ENCODE measurements around the gene WDR47. TPM values are rescaled to one million over a fixed set of nuclear protein-coding genes. Genes with fewer than 3 reads are reported as not detected.

Gene WDR47
- 9.2 and 16.6 TPM in 2 replicates for total RNA-seq (2014; rRNA removed; shearing (Covaris generic))
- polyA plus RNA-seq (2015; cell fraction: cytosol; rRNA removed): 4.1 and 5.6 TPM in 2 replicates
- polyA plus RNA-seq (2015; cell fraction: nucleus; rRNA removed): 11.4 and 12.9 TPM in 2 replicates

- peak; percentile 91 for DNase-seq (ENCODE audit: low read depth)
These were observed at the start of gene WDR47 for GRCh38 chr1:109041621-109042468. Gene WDR47, minus strand, starts transcription at chr1:109042102. Its CDS starts 18,590 bp downstream, at chr1:109023512.

GRCh38 chr1:109091078-109091838 is 49.4 kb upstream of the WDR47 start:
- peak; percentile 50 for DNase-seq (ENCODE audit: low read depth)

- peak; percentile 87 for DNase-seq (ENCODE audit: low read depth)
These were observed 48.5 kb upstream of the WDR47 start, which contains the start of gene TMEM167B for GRCh38 chr1:109090196-109091077. Gene TMEM167B, plus strand, starts transcription at chr1:109090764. Its CDS starts 109 bp downstream, at chr1:109090873.

- DNase-seq (ENCODE audit: low read depth): no peak
These were observed 47.5 kb upstream of the WDR47 start for GRCh38 chr1:109089242-109090015.

- DNase-seq (ENCODE audit: low read depth): peak; percentile 94
These were observed 42.9 kb upstream of the WDR47 start for GRCh38 chr1:109084563-109085517.

- peak; percentile 26 for DNase-seq (ENCODE audit: low read depth)
These were observed 42.0 kb upstream of the WDR47 start for GRCh38 chr1:109083923-109084322.

GRCh38 chr1:109083501-109083900 is 41.6 kb upstream of the WDR47 start:
- DNase-seq (ENCODE audit: low read depth): no peak

- DNase-seq (ENCODE audit: low read depth): no peak
These were observed 38.7 kb upstream of the WDR47 start for GRCh38 chr1:109080441-109081082.

- DNase-seq (ENCODE audit: low read depth): no peak
These were observed 37.3 kb upstream of the WDR47 start for GRCh38 chr1:109079240-109079622.

- no peak for DNase-seq (ENCODE audit: low read depth)
These were observed 36.4 kb upstream of the WDR47 start for GRCh38 chr1:109078317-109078716.

GRCh38 chr1:109075531-109076490 is 33.9 kb upstream of the WDR47 start, which contains the start of gene TAF13:
Gene TAF13, minus strand, starts transcription at chr1:109076003. Its CDS starts 56 bp downstream, at chr1:109075947.
- peak; percentile 94 for DNase-seq (ENCODE audit: low read depth)

- no peak for DNase-seq (ENCODE audit: low read depth)
These were observed 27.4 kb upstream of the WDR47 start for GRCh38 chr1:109069294-109069693.

GRCh38 chr1:109067883-109068282 is 26.0 kb upstream of the WDR47 start:
- DNase-seq (ENCODE audit: low read depth): no peak

- DNase-seq (ENCODE audit: low read depth): no peak
These were observed 23.2 kb upstream of the WDR47 start for GRCh38 chr1:109065137-109065536.

- DNase-seq (ENCODE audit: low read depth): no peak
These were observed 19.3 kb upstream of the WDR47 start for GRCh38 chr1:109061183-109061582.

- DNase-seq (ENCODE audit: low read depth): no peak
These were observed 18.8 kb upstream of the WDR47 start for GRCh38 chr1:109060707-109061106.

- no peak for DNase-seq (ENCODE audit: low read depth)
These were observed 17.1 kb upstream of the WDR47 start for GRCh38 chr1:109059026-109059425.
